ENCODE measurements around the gene PROM1.

The PROM1 gene

GRCh38 chr4:15990570-15991285 is 93.1 kb downstream of the PROM1 start:
- Histone ChIP-seq H4K20me1 (ENCODE audit: insufficient read depth, low read length) (no peaks in the 10 kb centered on the region), H3K27me3 (ENCODE audit: insufficient read depth, low read length) (no peaks in the 10 kb centered on the region), H3K27ac (ENCODE audit: low read depth, low read length, poor library complexity, severe bottlenecking) (no peak overlapping the region), H3K9ac (ENCODE audit: low read length) (no peak overlapping the region), H3K4me2 (ENCODE audit: low read length) (no peak overlapping the region), H3K4me1 (ENCODE audit: insufficient read depth, low read length, severe bottlenecking) (no peaks in the 10 kb centered on the region), H3K9me2 (ENCODE audit: low read depth, low read length) (no peaks in the 10 kb centered on the region), H3K36me3 (ENCODE audit: insufficient read depth, low read length) (no peaks in the 10 kb centered on the region), H3K79me2 (ENCODE audit: insufficient read depth, low read length) (no peaks in the 10 kb centered on the region), H2AFZ (ENCODE audit: low read length) (no peak overlapping the region), H3K4me3 (ENCODE audit: low read depth, low read length, poor library complexity, severe bottlenecking) (no peak overlapping the region), H3K9me3 (ENCODE audit: low read length) (no peaks in the 10 kb centered on the region), H3F3A (ENCODE audit: insufficient read depth, low read length) (no peaks in the 10 kb centered on the region)
- TF ChIP-seq EZH2 (IDR thresholded peaks at IDR 0.05; ENCODE audit: borderline replicate concordance, low read length) (no peak), CTCF (IDR thresholded peaks at IDR 0.05; ENCODE audit: low read length) (no peak)

GRCh38 chr4:15989424-15989823 is 94.4 kb downstream of the PROM1 start:
- Histone ChIP-seq H3K79me2 (ENCODE audit: insufficient read depth, low read length) (no peaks in the 10 kb centered on the region), H3K4me3 (ENCODE audit: low read depth, low read length, poor library complexity, severe bottlenecking) (no peak overlapping the region), H3K27ac (ENCODE audit: low read depth, low read length, poor library complexity, severe bottlenecking) (no peak overlapping the region), H3F3A (ENCODE audit: insufficient read depth, low read length) (no peaks in the 10 kb centered on the region), H3K4me2 (ENCODE audit: low read length) (no peak overlapping the region), H3K9me3 (ENCODE audit: low read length) (no peaks in the 10 kb centered on the region), H4K20me1 (ENCODE audit: insufficient read depth, low read length) (no peaks in the 10 kb centered on the region), H3K27me3 (ENCODE audit: insufficient read depth, low read length) (no peaks in the 10 kb centered on the region), H3K36me3 (ENCODE audit: insufficient read depth, low read length) (no peaks in the 10 kb centered on the region), H3K4me1 (ENCODE audit: insufficient read depth, low read length, severe bottlenecking) (no peaks in the 10 kb centered on the region), H3K9ac (ENCODE audit: low read length) (no peak overlapping the region), H3K9me2 (ENCODE audit: low read depth, low read length) (no peaks in the 10 kb centered on the region), H2AFZ (ENCODE audit: low read length) (no peak overlapping the region)
- TF ChIP-seq CTCF (IDR thresholded peaks at IDR 0.05; ENCODE audit: low read length) (no peak), EZH2 (IDR thresholded peaks at IDR 0.05; ENCODE audit: borderline replicate concordance, low read length) (no peak)

GRCh38 chr4:15988222-15988621 is 95.6 kb downstream of the PROM1 start:
- Histone ChIP-seq H4K20me1 (ENCODE audit: insufficient read depth, low read length) (no peaks in the 10 kb centered on the region), H3F3A (ENCODE audit: insufficient read depth, low read length) (no peaks in the 10 kb centered on the region), H3K9me2 (ENCODE audit: low read depth, low read length) (no peaks in the 10 kb centered on the region), H3K9me3 (ENCODE audit: low read length) (no peaks in the 10 kb centered on the region), H3K27me3 (ENCODE audit: insufficient read depth, low read length) (no peaks in the 10 kb centered on the region), H3K27ac (ENCODE audit: low read depth, low read length, poor library complexity, severe bottlenecking) (no peak overlapping the region), H3K4me2 (ENCODE audit: low read length) (no peak overlapping the region), H3K4me1 (ENCODE audit: insufficient read depth, low read length, severe bottlenecking) (no peaks in the 10 kb centered on the region), H3K4me3 (ENCODE audit: low read depth, low read length, poor library complexity, severe bottlenecking) (no peak overlapping the region), H3K79me2 (ENCODE audit: insufficient read depth, low read length) (no peaks in the 10 kb centered on the region), H3K9ac (ENCODE audit: low read length) (no peak overlapping the region), H2AFZ (ENCODE audit: low read length) (no peak overlapping the region), H3K36me3 (ENCODE audit: insufficient read depth, low read length) (no peaks in the 10 kb centered on the region)
- TF ChIP-seq EZH2 (IDR thresholded peaks at IDR 0.05; ENCODE audit: borderline replicate concordance, low read length), result no peak
- no peak for TF ChIP-seq CTCF (IDR thresholded peaks at IDR 0.05; ENCODE audit: low read length)

Data from OCI-LY1 (cell line).